ENCODE results near the gene MBTPS1. TPM values are rescaled to one million over a fixed set of nuclear protein-coding genes. Genes with fewer than 3 reads are reported as not detected.

Gene MBTPS1
- total RNA-seq, 1 donor from 2014 or later, result 95.6 TPM

- Histone ChIP-seq H3K27me3 (no peaks in the 10 kb centered on the region), H3K4me1 (peaks cover 4 to 5% of the 10 kb centered on the region in 2 donors), H3K36me3 (peaks cover 32 to 73% of the 10 kb centered on the region in 2 donors), H3K4me3 (no peak overlapping the region), H3K27ac (no peak overlapping the region), H3K9me3 (no peaks in the 10 kb centered on the region)
- intact Hi-C loops (cut with DNase I), result no loop called here
- no peak for DNase-seq (ENCODE audit: low spot score in 2 of 2)
- no peak for TF ChIP-seq CTCF (IDR thresholded peaks at IDR 0.05)
Measured at GRCh38 chr16:84080378-84080777, 36.4 kb downstream of the MBTPS1 start.

DNA sequence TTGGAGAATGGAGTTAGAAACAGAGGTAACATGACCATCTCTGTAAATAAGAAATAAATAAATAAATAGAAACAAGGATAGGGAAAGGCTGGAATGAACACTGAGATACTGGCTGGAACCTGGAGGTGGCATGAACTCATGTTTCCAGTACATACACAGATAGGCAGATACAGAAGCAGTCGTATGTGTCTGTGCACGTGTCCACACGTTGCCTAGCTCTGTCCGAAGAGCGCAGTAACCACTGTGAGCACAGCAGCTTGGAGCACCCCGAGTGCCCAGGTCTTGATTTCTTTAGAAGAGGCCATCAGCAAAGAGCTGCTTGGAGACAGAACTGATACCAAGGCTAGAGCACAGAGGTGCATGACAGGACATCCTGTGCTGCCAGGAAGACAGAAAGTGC is 37.1 kb downstream of the MBTPS1 start:
- H3K27ac ChIP-seq, result no peak overlapping the region
- DNase-seq (ENCODE audit: low spot score in 2 of 2), result no peak
- H3K4me1 ChIP-seq, result peaks cover 4 to 5% of the 10 kb centered on the region in 2 donors
- H3K27me3 ChIP-seq, result no peaks in the 10 kb centered on the region
- H3K9me3 ChIP-seq, result no peaks in the 10 kb centered on the region
- no peak overlapping the region for H3K4me3 ChIP-seq
- peaks cover 39 to 80% of the 10 kb centered on the region in 2 donors for H3K36me3 ChIP-seq
- intact Hi-C loops (cut with DNase I), result no loop called here
- TF ChIP-seq CTCF (IDR thresholded peaks at IDR 0.05), result no peak

DNA sequence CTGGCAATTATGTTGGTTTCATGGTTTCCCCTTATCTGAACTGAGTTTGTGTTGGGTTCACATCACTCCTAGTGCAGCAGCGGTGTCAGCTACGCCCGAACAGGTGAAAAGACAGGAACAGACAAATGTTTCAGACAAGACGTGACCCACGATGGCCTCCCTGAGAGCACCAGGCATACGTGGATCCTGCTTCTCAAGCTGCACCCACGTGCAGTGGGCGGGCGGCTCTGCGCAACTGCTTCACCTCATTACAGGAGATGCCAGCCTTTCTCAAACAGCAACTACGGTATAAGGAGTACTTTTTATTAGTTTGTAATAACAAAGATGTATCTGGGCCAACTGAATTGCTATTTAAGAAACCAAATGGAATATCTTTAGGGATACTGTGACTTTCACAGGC is 41.4 kb downstream of the MBTPS1 start:
- H3K36me3 ChIP-seq, result peaks cover 62 to 92% of the 10 kb centered on the region in 2 donors
- TF ChIP-seq CTCF (IDR thresholded peaks at IDR 0.05), result no peak
- no peak overlapping the region for H3K27ac ChIP-seq
- no peak overlapping the region for H3K4me3 ChIP-seq
- no peak for DNase-seq (ENCODE audit: low spot score in 2 of 2)
- H3K4me1 ChIP-seq, result no peaks in the 10 kb centered on the region
- no peaks in the 10 kb centered on the region for H3K9me3 ChIP-seq
- intact Hi-C loops (cut with DNase I), result no loop called here
- H3K27me3 ChIP-seq, result no peaks in the 10 kb centered on the region

DNA sequence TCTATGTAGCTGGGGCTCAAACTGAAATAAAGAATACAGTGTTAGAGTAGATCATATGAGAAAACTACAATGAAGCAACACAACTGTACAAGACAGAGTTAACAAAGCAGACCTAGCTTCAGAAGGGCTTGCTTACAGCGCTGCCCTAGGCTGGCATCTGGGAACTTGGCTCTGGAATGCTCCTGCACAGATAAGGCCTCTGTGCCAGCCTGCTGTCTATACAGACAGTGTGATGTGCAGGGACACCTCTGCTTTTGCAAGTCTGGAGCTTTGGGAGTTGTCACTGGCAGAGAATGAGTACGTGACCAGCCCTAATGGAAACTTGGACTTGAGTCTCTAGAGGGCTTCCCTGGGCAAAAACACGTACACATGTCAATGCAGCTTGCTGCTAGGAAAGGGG is 42.0 kb downstream of the MBTPS1 start:
- Histone ChIP-seq H3K27me3 (no peaks in the 10 kb centered on the region), H3K36me3 (peaks cover 64 to 91% of the 10 kb centered on the region in 2 donors), H3K27ac (no peak overlapping the region), H3K4me3 (no peak overlapping the region), H3K4me1 (no peaks in the 10 kb centered on the region), H3K9me3 (no peaks in the 10 kb centered on the region)
- intact Hi-C loops (cut with DNase I), result no loop called here
- DNase-seq (ENCODE audit: low spot score in 2 of 2), result no peak
- TF ChIP-seq CTCF (IDR thresholded peaks at IDR 0.05), result no peak

GRCh38 chr16:84072014-84072413 is 44.7 kb downstream of the MBTPS1 start:
- intact Hi-C loops (cut with DNase I), result no loop called here
- no peak overlapping the region for H3K27ac ChIP-seq
- no peaks in the 10 kb centered on the region for H3K4me1 ChIP-seq
- no peak for TF ChIP-seq CTCF (IDR thresholded peaks at IDR 0.05)
- H3K9me3 ChIP-seq, result no peaks in the 10 kb centered on the region
- no peak overlapping the region for H3K4me3 ChIP-seq
- H3K27me3 ChIP-seq, result no peaks in the 10 kb centered on the region
- no peak for DNase-seq (ENCODE audit: low spot score in 2 of 2)
- peaks cover 83 to 92% of the 10 kb centered on the region in 2 donors for H3K36me3 ChIP-seq

DNA sequence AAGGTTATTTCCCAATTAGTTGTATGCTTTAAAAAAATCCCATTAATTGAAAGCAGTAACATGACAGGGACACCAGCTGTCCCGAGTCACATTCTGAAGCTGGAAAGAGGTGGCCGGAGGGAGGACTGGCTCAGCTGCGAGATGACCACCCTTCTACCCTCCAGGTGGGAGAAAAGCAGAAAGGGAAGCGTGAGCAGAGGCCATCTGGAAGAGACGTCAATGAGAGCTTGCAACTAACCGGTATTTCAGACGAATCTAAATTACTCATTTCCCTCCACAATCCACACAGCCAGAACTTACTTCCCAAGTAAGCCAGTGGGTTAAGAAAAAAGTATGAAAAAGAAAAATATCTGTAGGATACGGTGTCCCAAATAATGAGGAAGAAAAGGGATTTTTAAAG is 45.6 kb downstream of the MBTPS1 start:
- no peaks in the 10 kb centered on the region for H3K9me3 ChIP-seq
- DNase-seq (ENCODE audit: low spot score in 2 of 2), result no peak
- H3K36me3 ChIP-seq, result peaks cover 87 to 95% of the 10 kb centered on the region in 2 donors
- no peak for TF ChIP-seq CTCF (IDR thresholded peaks at IDR 0.05)
- no peaks in the 10 kb centered on the region for H3K4me1 ChIP-seq
- no peak overlapping the region for H3K27ac ChIP-seq
- intact Hi-C loops (cut with DNase I), result no loop called here
- H3K27me3 ChIP-seq, result no peaks in the 10 kb centered on the region
- no peak overlapping the region for H3K4me3 ChIP-seq

All from ascending aorta (tissue), 2 donors.